ENCODE results near the gene MLX. TPM values are rescaled to one million over a fixed set of nuclear protein-coding genes. Genes with fewer than 3 reads are reported as not detected.
"Not testable (repeated sequence)": the region's sequence is repeated elsewhere in the genome, so short reads cannot be mapped to it uniquely, and the experiment has no call there.

The MLX gene
- total RNA-seq, 2 donors from 2014 or later, result 31.5 to 41.2 TPM

DNA sequence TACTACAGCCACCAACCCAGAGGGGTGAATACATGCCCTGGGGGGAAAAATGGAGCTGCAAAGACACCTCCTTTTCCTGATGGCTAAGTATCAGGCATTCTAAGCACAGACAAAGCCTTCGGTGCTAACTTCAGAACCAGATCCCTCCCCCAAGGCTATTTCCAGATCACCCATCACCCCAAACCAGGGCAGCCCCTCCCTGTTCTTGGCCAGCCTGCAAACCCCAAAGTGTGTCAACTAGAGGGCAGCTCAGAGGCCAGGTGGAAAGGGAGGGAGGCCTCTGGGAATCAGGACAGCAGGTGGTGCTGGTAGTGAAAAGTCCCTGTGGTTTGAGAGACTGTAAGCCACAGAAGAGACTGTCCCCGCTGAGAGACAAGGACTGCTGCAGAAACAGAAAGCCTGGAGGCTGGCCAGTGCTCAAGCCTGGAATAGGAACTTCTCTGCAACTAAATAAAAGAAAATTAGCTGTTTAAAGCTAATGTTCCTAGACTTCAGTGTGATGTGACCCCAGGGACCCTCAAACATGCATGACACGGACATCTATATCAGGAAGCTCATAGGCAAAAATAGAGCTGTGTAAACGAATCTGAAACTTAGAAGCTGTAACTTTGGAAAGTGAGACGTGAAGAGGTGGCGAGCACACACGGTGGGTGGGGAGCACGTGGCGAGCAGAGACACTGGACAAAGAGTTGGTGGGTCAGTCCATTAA, 51.7 kb downstream of the MLX start:
- Histone ChIP-seq H3K27ac (no peak overlapping the region), H3K9me3 (no peaks in the 10 kb centered on the region), H3K4me3 (no peak overlapping the region), H3K27me3 (replicated peaks; ENCODE audit: insufficient read depth) (no peaks in the 10 kb centered on the region), H3K36me3 (peaks cover 17% of the 10 kb centered on the region), H3K4me1 (ENCODE audit: control insufficient read depth in 1 of 2, low read depth in 2 of 2) (peaks cover 7 to 10% of the 10 kb centered on the region in 2 donors)
- DNase-seq (ENCODE audit: low spot score), result no peak
- ATAC-seq (ENCODE audit: insufficient number of reproducible peaks, low FRiP score, low read depth), result no peak
- TF ChIP-seq, protein P1, sequence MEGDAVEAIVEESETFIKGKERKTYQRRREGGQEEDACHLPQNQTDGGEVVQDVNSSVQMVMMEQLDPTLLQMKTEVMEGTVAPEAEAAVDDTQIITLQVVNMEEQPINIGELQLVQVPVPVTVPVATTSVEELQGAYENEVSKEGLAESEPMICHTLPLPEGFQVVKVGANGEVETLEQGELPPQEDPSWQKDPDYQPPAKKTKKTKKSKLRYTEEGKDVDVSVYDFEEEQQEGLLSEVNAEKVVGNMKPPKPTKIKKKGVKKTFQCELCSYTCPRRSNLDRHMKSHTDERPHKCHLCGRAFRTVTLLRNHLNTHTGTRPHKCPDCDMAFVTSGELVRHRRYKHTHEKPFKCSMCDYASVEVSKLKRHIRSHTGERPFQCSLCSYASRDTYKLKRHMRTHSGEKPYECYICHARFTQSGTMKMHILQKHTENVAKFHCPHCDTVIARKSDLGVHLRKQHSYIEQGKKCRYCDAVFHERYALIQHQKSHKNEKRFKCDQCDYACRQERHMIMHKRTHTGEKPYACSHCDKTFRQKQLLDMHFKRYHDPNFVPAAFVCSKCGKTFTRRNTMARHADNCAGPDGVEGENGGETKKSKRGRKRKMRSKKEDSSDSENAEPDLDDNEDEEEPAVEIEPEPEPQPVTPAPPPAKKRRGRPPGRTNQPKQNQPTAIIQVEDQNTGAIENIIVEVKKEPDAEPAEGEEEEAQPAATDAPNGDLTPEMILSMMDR (IDR thresholded peaks at IDR 0.05), result no peak

DNA sequence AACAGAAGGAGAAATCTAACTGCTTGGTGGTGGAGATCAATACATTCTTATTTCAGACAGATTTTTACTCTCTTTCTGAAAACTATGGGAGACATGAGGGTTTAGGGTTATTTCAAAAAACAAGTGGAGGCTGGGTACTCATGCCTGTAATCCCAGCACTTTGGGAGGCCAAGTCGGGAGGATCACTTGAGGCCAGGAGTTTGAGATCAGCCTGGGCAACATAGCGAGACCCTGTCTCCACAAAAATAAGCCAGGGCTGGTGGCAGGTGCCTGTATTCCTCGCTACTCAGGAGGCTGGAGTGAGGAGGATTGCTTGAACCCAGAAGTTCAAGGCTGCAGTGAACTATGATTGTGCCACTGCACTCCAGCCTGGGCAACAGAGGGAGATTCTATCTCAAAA, 55.1 kb downstream of the MLX start:
- H3K9me3 ChIP-seq; DNase-seq (ENCODE audit: low spot score); H3K4me3 ChIP-seq; H3K27ac ChIP-seq; ATAC-seq (ENCODE audit: insufficient number of reproducible peaks, low FRiP score, low read depth); H3K36me3 ChIP-seq; H3K27me3 ChIP-seq (replicated peaks; ENCODE audit: insufficient read depth): not testable (repeated sequence)
- H3K4me1 ChIP-seq (ENCODE audit: control insufficient read depth in 1 of 2, low read depth in 2 of 2), result peaks cover 7 to 10% of the 10 kb centered on the region in 2 donors

Other genes with a start within 250 kb of the MLX start
- 100 to 1,000 TPM; 217 to 360 TPM for gene STAT3, start 178.7 kb upstream of the MLX start, total RNA-seq
- 100 to 1,000 TPM; 579 to 938 TPM for gene CAVIN1, start 143.8 kb upstream of the MLX start, total RNA-seq
- 10 to 100 TPM; 63.2 to 95.6 TPM for gene ATP6V0A1, start 108.2 kb upstream of the MLX start, total RNA-seq
- gene NAGLU, start 30.9 kb upstream of the MLX start, total RNA-seq, result 100 to 1,000 TPM in 1 of 2 donors, 10 to 100 TPM in 1; 86.7 to 130 TPM
- 1 to 10 TPM in 1 of 2 donors, under 1 TPM in 1; 0.14 to 2.8 TPM for gene HSD17B1, start 14.2 kb upstream of the MLX start, total RNA-seq
- gene COASY, start 5.0 kb upstream of the MLX start, total RNA-seq, result 10 to 100 TPM; 20.8 to 21.1 TPM
- gene PSMC3IP, start 10.6 kb downstream of the MLX start, total RNA-seq, result 1 to 10 TPM in 1 of 2 donors, not detected in 1; 6.6 TPM
- gene RETREG3, start 42.3 kb downstream of the MLX start, total RNA-seq, result 10 to 100 TPM; 49.0 to 60.4 TPM
- 10 to 100 TPM; 26.7 to 47.0 TPM for gene TUBG1, start 42.6 kb downstream of the MLX start, total RNA-seq
- 10 to 100 TPM; 47.2 to 49.0 TPM for gene TUBG2, start 92.2 kb downstream of the MLX start, total RNA-seq
- gene PLEKHH3, start 109.9 kb downstream of the MLX start, total RNA-seq, result 10 to 100 TPM; 54.8 to 59.2 TPM
- 1 to 10 TPM; 3.2 to 3.4 TPM for gene CCR10, start 114.7 kb downstream of the MLX start, total RNA-seq
- gene CNTNAP1, start 115.4 kb downstream of the MLX start, total RNA-seq, result 10 to 100 TPM in 1 of 2 donors, 1 to 10 TPM in 1; 9.1 to 19.6 TPM
- 10 to 100 TPM; 66.3 to 75.2 TPM for gene EZH1, start 177.9 kb downstream of the MLX start, total RNA-seq
- 10 to 100 TPM; 11.0 to 32.3 TPM for gene RAMP2, start 194.1 kb downstream of the MLX start, total RNA-seq
- gene VPS25, start 206.3 kb downstream of the MLX start, total RNA-seq, result 10 to 100 TPM; 18.5 to 24.2 TPM
- gene WNK4, start 213.5 kb downstream of the MLX start, total RNA-seq, result not detected
- gene COA3, start 231.6 kb downstream of the MLX start, total RNA-seq, result 10 to 100 TPM; 34.3 to 36.1 TPM
- not detected for gene CNTD1, start 231.8 kb downstream of the MLX start, total RNA-seq

Measured in thoracic aorta (tissue), 2 donors.